ENCODE measurements around the gene NEK5. TPM values are rescaled to one million over a fixed set of nuclear protein-coding genes. Genes with fewer than 3 reads are reported as not detected.

NEK5 gene
- total RNA-seq, 1 donor from 2014 or later = 0.16 TPM

Other genes starting within 250 kb of the NEK5 start
- gene ATP7B, start 117.6 kb downstream of the NEK5 start, total RNA-seq = 0.92 TPM
- gene ALG11, start 116.7 kb downstream of the NEK5 start, total RNA-seq = 16.7 TPM
- 4.4 TPM for gene UTP14C, start 104.4 kb downstream of the NEK5 start, total RNA-seq
- gene NEK3, start 30.5 kb upstream of the NEK5 start, total RNA-seq = 4.3 TPM